BLaER1 treated with 17β-estradiol and CSF1 and Interleukin-3, amounts not matched to agents 10 nM and 100 nM (cell line): ENCODE results near the gene GALNT2.

Experiments used
- H3K27ac ChIP-seq, 11 experiments: shearing (Covaris generic); formaldehyde crosslinking; 2 replicates each; pipeline ENCODE4 v1.8.1; 2022
- H3K27me3 ChIP-seq, 11 experiments: shearing (Covaris generic); formaldehyde crosslinking; 2 replicates each; pipeline ENCODE4 v1.8.1; 2022
- H3K36me3 ChIP-seq, 11 experiments: shearing (Covaris generic); formaldehyde crosslinking; 2 replicates each; pipeline ENCODE4 v1.8.1; 2022
- H3K4me1 ChIP-seq, 10 experiments: shearing (Covaris generic); formaldehyde crosslinking; 2 replicates each; pipeline ENCODE4 v1.8.1; 2022
- H3K4me2 ChIP-seq, 11 experiments: shearing (Covaris generic); formaldehyde crosslinking; 2 replicates each; pipeline ENCODE4 v1.8.1; 2022
- H3K4me3 ChIP-seq, 10 experiments: shearing (Covaris generic); formaldehyde crosslinking; 2 replicates each; pipeline ENCODE4 v1.8.1; 2022
- H3K9ac ChIP-seq, 11 experiments: shearing (Covaris generic); formaldehyde crosslinking; 2 replicates each; pipeline ENCODE4 v1.8.1; 2022
- H3K9me3 ChIP-seq, 11 experiments: shearing (Covaris generic); formaldehyde crosslinking; replicated peaks in 1 of 11; 2 replicates each; pipeline ENCODE4 v1.8.1; 2022
- H4K20me1 ChIP-seq, 11 experiments: shearing (Covaris generic); formaldehyde crosslinking; 2 replicates each; pipeline ENCODE4 v1.8.1; 2022
- Cebpa-rat ChIP-seq, 11 experiments: shearing (Covaris generic); IDR thresholded peaks; 2 replicates each; pipeline ENCODE4 v1.8.1; 2022

The GALNT2 gene

DNA sequence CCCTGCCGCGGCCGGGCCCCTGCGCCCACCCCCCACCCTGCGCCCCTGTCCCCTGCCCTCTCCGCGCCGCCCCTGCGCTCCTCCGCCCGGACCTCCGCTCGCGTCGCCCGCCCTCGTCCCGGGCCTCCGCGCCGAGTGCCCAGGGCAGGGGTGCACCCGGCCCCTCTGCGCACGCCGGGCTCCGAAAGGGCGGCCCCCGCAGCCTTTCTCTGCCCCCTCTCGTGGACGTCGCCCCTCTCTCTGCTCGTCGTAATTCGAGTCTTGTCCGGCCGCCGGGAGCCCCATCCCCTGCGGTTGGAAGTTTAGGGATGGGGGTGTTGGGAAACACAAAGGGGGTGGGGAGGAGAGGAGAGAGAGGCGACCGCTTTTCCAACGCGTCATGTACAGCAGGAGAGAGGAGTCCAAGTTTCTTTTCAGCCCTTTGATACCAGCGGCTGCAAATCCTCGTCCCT, 407 bp downstream of the GALNT2 start:
- H3K9me3 ChIP-seq, result peaks cover 0 to 23% (median 21%) of the 10 kb centered on the region in 11 experiments; a peak in 21 of 22 replicates
- H3K36me3 ChIP-seq, result peaks cover 0 to 2% (median 0%) of the 10 kb centered on the region in 11 experiments; a peak in 1 of 22 replicates
- H3K4me3 ChIP-seq, result peak overlapping the region; percentile 69 to 96 (median 90)
- no peaks in the 10 kb centered on the region for H3K27me3 ChIP-seq
- H4K20me1 ChIP-seq, result peaks cover 29 to 52% (median 48%) of the 10 kb centered on the region in 11 experiments; a peak in 19 of 22 replicates
- H3K4me2 ChIP-seq, result peak overlapping the region; percentile 80 to 99 (median 94)
- peak overlapping the region; percentile 36 to 89 (median 85); a peak in 21 of 22 replicates for H3K27ac ChIP-seq
- peak overlapping the region; percentile 78 to 95 (median 88) for H3K9ac ChIP-seq
- peaks cover 34 to 46% (median 42%) of the 10 kb centered on the region in 10 experiments for H3K4me1 ChIP-seq
- TF ChIP-seq Cebpa-rat (IDR thresholded peaks at IDR 0.05), result no peak

DNA sequence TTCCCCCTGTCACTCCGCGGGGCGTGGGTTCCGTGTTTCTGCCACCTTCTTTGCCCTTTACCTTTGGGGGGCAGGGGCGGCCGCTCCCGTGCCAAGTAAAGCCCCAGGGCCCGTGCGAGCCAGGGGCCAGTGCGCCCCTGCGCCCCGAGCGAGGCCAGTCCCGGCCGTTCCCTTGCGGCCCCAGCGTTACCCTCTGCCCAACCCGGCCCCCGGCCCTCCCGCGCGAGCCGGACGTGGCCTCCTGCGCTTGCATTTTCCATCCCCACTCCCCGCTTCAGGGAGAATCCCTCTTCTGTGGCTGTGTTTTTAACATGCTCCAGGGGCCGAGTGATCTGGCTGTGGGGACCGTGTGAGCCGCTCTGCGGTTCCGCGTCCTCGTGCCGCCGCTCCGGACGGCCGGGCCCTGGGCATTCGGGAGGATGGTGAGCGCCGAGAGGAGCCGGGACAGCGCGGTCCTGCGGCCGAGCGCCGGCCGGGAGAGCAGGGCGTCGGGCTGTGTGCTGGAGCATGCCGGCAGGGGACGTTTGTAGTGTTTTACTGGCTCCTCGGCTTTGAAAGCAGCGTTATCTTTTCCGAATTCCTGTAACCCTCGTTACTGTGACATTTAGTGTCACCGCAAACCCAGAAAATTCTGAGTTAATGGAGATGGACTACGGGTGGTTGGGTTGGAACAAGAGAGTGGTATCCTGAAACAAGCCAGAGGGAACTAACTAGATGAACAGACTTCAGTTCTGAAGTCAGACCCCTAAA, 1.0 kb downstream of the GALNT2 start:
- peak overlapping the region; percentile 80 to 99 (median 94) for H3K4me2 ChIP-seq
- H3K27ac ChIP-seq, result peak overlapping the region; percentile 36 to 89 (median 85); a peak in 21 of 22 replicates
- peaks cover 35 to 58% (median 54%) of the 10 kb centered on the region in 11 experiments; a peak in 20 of 22 replicates for H4K20me1 ChIP-seq

DNA sequence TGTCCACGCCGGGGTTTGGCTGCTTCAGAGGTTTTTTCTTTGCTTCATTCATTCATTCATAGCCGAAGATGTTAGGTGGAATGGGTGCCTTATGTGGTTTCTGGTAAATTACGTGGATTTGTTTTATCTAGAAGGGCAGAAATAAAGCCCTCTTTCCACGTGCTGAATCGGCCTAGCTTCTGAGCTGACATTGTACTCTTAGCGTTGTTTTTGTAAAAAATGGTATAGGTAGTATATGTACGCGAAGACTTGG, 1.5 kb downstream of the GALNT2 start:
- Histone ChIP-seq H3K27ac (peak overlapping the region in 10 of 11 experiments; percentile 66 to 89 (median 86); a peak in 19 of 22 replicates), H3K4me2 (peak overlapping the region; percentile 80 to 99 (median 94)), H3K4me3 (peak overlapping the region; percentile 69 to 96 (median 90)), H3K9me3 (peaks cover 0 to 12% (median 10%) of the 10 kb centered on the region in 11 experiments; a peak in 15 of 22 replicates), H4K20me1 (peaks cover 40 to 63% (median 59%) of the 10 kb centered on the region in 11 experiments; a peak in 20 of 22 replicates), H3K4me1 (peaks cover 42 to 58% (median 52%) of the 10 kb centered on the region in 10 experiments), H3K27me3 (no peaks in the 10 kb centered on the region), H3K9ac (peak overlapping the region; percentile 78 to 95 (median 88)), H3K36me3 (peaks cover 0 to 13% (median 0%) of the 10 kb centered on the region in 11 experiments; a peak in 3 of 22 replicates)
- no peak for TF ChIP-seq Cebpa-rat (IDR thresholded peaks at IDR 0.05)

More for the DNA sequence above, 1.0 kb downstream of the GALNT2 start:
- Histone ChIP-seq H3K9me3 (peaks cover 0 to 17% (median 15%) of the 10 kb centered on the region in 11 experiments; a peak in 17 of 22 replicates), H3K27me3 (no peaks in the 10 kb centered on the region), H3K4me1 (peaks cover 38 to 53% (median 47%) of the 10 kb centered on the region in 10 experiments), H3K4me3 (peak overlapping the region; percentile 69 to 96 (median 90)), H3K9ac (peak overlapping the region; percentile 78 to 95 (median 88)), H3K36me3 (peaks cover 0 to 8% (median 0%) of the 10 kb centered on the region in 11 experiments; a peak in 3 of 22 replicates)
- no peak for TF ChIP-seq Cebpa-rat (IDR thresholded peaks at IDR 0.05)

DNA sequence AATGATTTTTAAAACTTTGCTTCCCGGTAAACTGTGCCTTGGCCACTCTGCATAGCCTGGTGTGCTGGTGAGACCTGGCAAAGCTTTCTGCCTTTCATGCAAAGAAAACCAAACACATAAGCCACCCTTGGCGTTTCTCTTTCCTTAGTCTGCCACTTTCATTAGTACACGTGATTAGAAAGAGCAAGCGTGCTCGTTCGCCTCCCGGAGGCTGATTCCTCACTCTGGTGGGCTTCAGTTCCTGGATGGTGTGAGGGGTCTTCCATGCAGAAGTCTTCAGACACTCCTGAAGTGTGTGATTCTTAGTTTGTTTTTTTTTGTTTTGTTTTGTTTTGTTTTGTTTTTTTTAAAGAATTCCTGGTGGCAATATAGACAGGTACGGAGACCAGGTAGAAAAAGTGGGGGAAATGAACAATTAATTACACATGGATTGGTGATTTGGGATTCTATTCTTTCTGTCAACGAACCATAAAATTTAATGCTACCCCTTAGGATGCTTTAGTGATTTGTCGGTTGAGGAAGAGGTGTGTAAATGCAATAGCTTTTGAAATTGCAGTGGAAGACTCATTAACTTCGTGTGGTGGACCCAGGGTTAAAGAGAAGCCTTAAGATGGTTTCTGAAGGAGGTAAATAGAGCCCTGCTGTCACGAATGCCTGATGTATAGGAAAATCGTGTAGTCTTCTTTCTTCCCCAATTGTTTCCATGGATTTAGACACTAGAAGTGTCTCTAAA, 2.1 kb downstream of the GALNT2 start:
- Histone ChIP-seq H3K9ac (peak overlapping the region; percentile 78 to 95 (median 88)), H3K4me1 (peaks cover 42 to 63% (median 57%) of the 10 kb centered on the region in 10 experiments), H3K36me3 (peaks cover 0 to 15% (median 0%) of the 10 kb centered on the region in 11 experiments; a peak in 3 of 22 replicates), H4K20me1 (peaks cover 45 to 69% (median 64%) of the 10 kb centered on the region in 11 experiments; a peak in 20 of 22 replicates), H3K27ac (peak overlapping the region in 9 of 11 experiments; percentile 71 to 89 (median 86); a peak in 18 of 22 replicates), H3K9me3 (peaks cover 0 to 7% (median 6%) of the 10 kb centered on the region in 11 experiments; a peak in 15 of 22 replicates), H3K4me3 (peak overlapping the region; percentile 69 to 96 (median 90)), H3K27me3 (no peaks in the 10 kb centered on the region), H3K4me2 (peak overlapping the region; percentile 80 to 99 (median 94))
- no peak for TF ChIP-seq Cebpa-rat (IDR thresholded peaks at IDR 0.05)

DNA sequence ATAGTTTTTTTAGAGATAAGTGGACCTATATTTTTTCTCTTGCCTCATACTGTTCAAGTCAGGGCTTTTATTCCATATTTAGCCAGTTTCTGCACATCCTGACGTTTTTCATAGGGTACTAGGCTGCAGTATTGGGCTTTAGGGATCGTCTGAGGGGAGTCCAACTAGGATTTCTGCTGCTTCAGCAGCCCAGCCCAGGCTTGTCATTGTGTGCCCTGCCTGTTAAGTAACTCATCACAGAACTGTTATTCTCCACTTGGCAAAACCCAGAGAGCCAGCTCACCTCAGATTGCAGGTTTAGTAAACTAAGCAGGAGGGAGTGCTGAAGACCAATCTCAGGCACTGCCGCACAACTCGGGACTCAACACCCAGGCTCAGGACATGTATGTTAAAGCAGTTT, 2.8 kb downstream of the GALNT2 start:
- H4K20me1 ChIP-seq, result peaks cover 52 to 76% (median 71%) of the 10 kb centered on the region in 11 experiments; a peak in 20 of 22 replicates
- peak overlapping the region in 8 of 10 experiments; percentile 78 to 96 (median 90); a peak in 11 of 20 replicates for H3K4me3 ChIP-seq
- H3K27me3 ChIP-seq, result no peaks in the 10 kb centered on the region
- H3K4me1 ChIP-seq, result peaks cover 42 to 70% (median 64%) of the 10 kb centered on the region in 10 experiments
- peak overlapping the region in 9 of 11 experiments; percentile 4 to 95 (median 85); a peak in 13 of 22 replicates for H3K9ac ChIP-seq
- peaks cover 0 to under 1% (median 0%) of the 10 kb centered on the region in 11 experiments; a peak in 1 of 22 replicates for H3K9me3 ChIP-seq
- H3K27ac ChIP-seq, result peak overlapping the region in 5 of 11 experiments; percentile 79 to 89 (median 85); a peak in 6 of 22 replicates
- TF ChIP-seq Cebpa-rat (IDR thresholded peaks at IDR 0.05), result no peak
- peak overlapping the region; percentile 80 to 99 (median 94) for H3K4me2 ChIP-seq
- H3K36me3 ChIP-seq, result peaks cover 0 to 15% (median 0%) of the 10 kb centered on the region in 11 experiments; a peak in 4 of 22 replicates

DNA sequence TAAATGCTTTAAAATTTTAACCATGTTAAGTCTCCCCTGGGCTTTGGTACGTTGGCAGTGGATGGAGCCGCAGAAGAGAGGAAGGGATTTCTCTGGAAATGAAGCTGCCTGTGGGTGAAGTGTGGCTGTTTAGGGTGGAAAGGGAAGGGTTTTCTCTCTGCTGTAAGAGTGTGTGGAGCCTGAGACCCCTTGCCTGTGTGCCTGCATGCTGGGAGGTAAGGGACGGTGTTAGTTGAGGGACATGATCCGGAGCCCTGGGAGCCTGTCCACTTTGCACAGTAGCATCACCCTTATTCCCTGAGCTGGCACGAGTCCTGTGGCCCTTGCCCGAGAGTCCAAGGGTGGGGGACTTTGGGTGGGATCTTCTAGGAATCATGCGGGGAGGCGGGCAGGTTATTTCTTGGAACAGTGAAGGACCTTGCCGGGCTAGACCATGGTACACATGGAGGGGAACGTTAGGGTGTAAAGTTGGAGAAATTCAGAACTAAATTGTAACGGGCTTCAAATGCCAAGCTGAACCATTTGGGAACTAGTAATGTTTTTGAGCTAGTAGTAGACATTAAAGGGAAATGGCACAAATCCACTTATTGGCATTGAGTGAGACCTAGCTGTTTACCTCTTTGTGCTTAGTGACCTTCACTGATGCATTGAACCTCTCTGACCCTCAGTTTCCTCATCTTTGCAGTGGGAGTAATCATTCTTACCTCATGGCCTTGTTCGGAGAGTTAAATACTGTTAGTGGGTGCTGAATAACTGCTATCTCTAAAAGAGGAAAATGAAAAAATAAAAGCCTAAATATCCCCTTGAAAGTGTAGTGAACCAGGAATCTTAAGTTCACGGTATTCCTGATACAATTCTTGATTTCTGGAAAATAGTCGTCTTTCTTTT, 3.5 kb downstream of the GALNT2 start:
- H3K4me1 ChIP-seq, result peaks cover 44 to 78% (median 71%) of the 10 kb centered on the region in 10 experiments
- peaks cover 58 to 84% (median 79%) of the 10 kb centered on the region in 11 experiments; a peak in 20 of 22 replicates for H4K20me1 ChIP-seq
- TF ChIP-seq Cebpa-rat (IDR thresholded peaks at IDR 0.05), result no peak
- no peak overlapping the region; a peak in 1 of 22 replicates for H3K27ac ChIP-seq
- peak overlapping the region in 5 of 11 experiments; percentile 85 to 95 (median 91); a peak in 7 of 22 replicates for H3K9ac ChIP-seq
- peak overlapping the region in 2 of 10 experiments; percentile 90 to 91; a peak in 2 of 20 replicates for H3K4me3 ChIP-seq
- no peaks in the 10 kb centered on the region for H3K9me3 ChIP-seq
- peaks cover 0 to 19% (median 0%) of the 10 kb centered on the region in 11 experiments; a peak in 4 of 22 replicates for H3K36me3 ChIP-seq
- no peaks in the 10 kb centered on the region for H3K27me3 ChIP-seq
- peak overlapping the region; percentile 80 to 99 (median 94); a peak in 21 of 22 replicates for H3K4me2 ChIP-seq

DNA sequence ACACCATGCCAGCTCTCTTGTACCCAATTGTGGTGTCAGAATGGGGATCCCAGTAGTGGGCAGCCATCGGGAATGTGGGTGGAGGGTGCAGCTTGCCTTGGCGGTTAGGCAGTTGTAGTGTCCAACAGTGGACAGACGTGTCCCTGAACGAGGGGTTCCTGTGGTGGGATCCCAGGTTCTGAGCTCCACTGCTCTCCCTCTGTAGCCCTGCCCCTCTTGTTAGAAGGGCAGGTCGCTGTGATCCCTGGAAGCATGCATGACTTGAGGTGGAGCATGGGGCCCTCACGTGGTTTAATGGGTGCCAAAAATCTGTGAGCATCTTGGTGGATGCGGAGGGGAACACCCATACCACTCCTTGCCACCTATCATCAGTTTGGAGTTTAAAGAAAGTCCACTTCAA, 4.3 kb downstream of the GALNT2 start:
- Histone ChIP-seq H3K27me3 (no peaks in the 10 kb centered on the region), H3K4me2 (peak overlapping the region; percentile 19 to 99 (median 82); a peak in 21 of 22 replicates), H4K20me1 (peaks cover 65 to 91% (median 86%) of the 10 kb centered on the region in 11 experiments; a peak in 20 of 22 replicates), H3K27ac (peak overlapping the region in 1 of 11 experiments; percentile 14; a peak in 2 of 22 replicates), H3K9ac (no peak overlapping the region; a peak in 1 of 22 replicates), H3K4me3 (no peak overlapping the region), H3K9me3 (no peaks in the 10 kb centered on the region), H3K4me1 (peaks cover 44 to 81% (median 76%) of the 10 kb centered on the region in 10 experiments), H3K36me3 (peaks cover 0 to 26% (median 2%) of the 10 kb centered on the region in 11 experiments; a peak in 10 of 22 replicates)
- TF ChIP-seq Cebpa-rat (IDR thresholded peaks at IDR 0.05), result no peak
